Sigmoid colon (tissue), 7 donors: Measurements from ENCODE around the gene TEC. TPM values are rescaled to one million over a fixed set of nuclear protein-coding genes. Genes with fewer than 3 reads are reported as not detected.

Experiments used
- DNase-seq: peaks from one replicate; pipeline ENCODE4 v3.0.0-alpha.2; 2019
- H3K27ac ChIP-seq, 4 donors: fragments of 200-600 bp; sonication (generic); one replicate each; pipeline ENCODE4 v1.5.1; 2016 to 2019; ENCODE audit warnings: mild to moderate bottlenecking in 1 of 4
- H3K27me3 ChIP-seq, 3 donors: fragments of 200-600 bp; sonication (generic); one replicate each; pipeline ENCODE4 v1.5.1; 2019; ENCODE audit warnings: mild to moderate bottlenecking in 1 of 3
- H3K36me3 ChIP-seq, 4 donors: fragments of 200-600 bp; sonication (generic); one replicate each; pipeline ENCODE4 v1.5.1; 2016 to 2019
- H3K4me1 ChIP-seq, 4 donors: fragments of 200-600 bp; sonication (generic); one replicate each; pipeline ENCODE4 v1.5.1; 2017 to 2019
- H3K4me3 ChIP-seq, 4 donors: fragments of 200-600 bp; sonication (generic); one replicate each; pipeline ENCODE4 v1.5.1; 2017 to 2019; ENCODE audit warnings: mild to moderate bottlenecking in 2 of 4, moderate library complexity in 1 of 4
- H3K9me3 ChIP-seq, 4 donors: fragments of 200-600 bp in 3 of 4; sonication (generic) in 3 of 4; one replicate each; pipeline versions ENCODE4 v1.5.1 to v1.6.1; 2013 to 2019
- EP300 ChIP-seq, 4 donors: sonication (generic); formaldehyde crosslinking; IDR thresholded peaks; one replicate each; pipeline ENCODE4 v1.6.1; 2017; ENCODE audit warnings: antibody characterized with exemption in 4 of 4
- POLR2A ChIP-seq, 2 donors: fragments of 450-650 bp; IDR thresholded peaks; one replicate each; pipeline ENCODE4 v1.6.1; 2016; ENCODE audit warnings: antibody characterized with exemption in 2 of 2, mild to moderate bottlenecking in 2 of 2, moderate library complexity in 2 of 2
- POLR2AphosphoS5 ChIP-seq, 4 donors: sonication (generic); formaldehyde crosslinking; IDR thresholded peaks; one replicate each; pipeline ENCODE4 v1.6.1; 2017; ENCODE audit warnings: antibody characterized with exemption in 4 of 4
- WGBS, 2 donors: extraction: QIAGEN DNeasy Blood & Tissue Kit; methylation state at CpG; one replicate each; pipeline ENCODE4 v1.1.7; 2013; 5-methylcytosine and 5-hydroxymethylcytosine counted together
- intact Hi-C: fragments of 100-400 bp; cut with DNase I; formaldehyde crosslinking; loops from one replicate; pipeline ENCODE4 v1.15.1; 2023
- polyA plus RNA-seq, 3 donors: library from polyadenylated mRNA; stranded (reverse); fragments of 200-250 nt; gene quantifications; one replicate each; pipeline ENCODE4 v1.2.3, GENCODE V29; 2013
- total RNA-seq, 4 donors: library from RNA; depleted of rRNA; stranded (reverse); fragments of >200 nt; gene quantifications; one replicate each; pipeline ENCODE4 v1.1.0, GENCODE V29; 2016
- TF ChIP-seq, protein P1 (sequence below), 4 experiments: fragments of 450-650 bp in 3 of 4; fragments of 200-600 bp in 1 of 4; IDR thresholded peaks; one replicate each; pipeline ENCODE4 v1.5.1; 2016 to 2019; ENCODE audit warnings: antibody characterized with exemption in 4 of 4, mild to moderate bottlenecking in 3 of 4, moderate library complexity in 2 of 4
- donor health status: healthy with polysubstance abuse.
- donor health status: Bipolar disorder and iron deficiency.
- donor health status: healthy.

The TEC gene
- total and polyA plus RNA-seq, 7 donors, result 1.1 to 5.3 (median 2.0) TPM

- H3K4me1 ChIP-seq, result peaks cover 0 to 8% (median 0%) of the 10 kb centered on the region in 4 donors
- intact Hi-C loops, result no loop called here
- no peaks in the 10 kb centered on the region for H3K9me3 ChIP-seq
- DNase-seq, result no peak
- H3K36me3 ChIP-seq, result no peaks in the 10 kb centered on the region
- 74 to 85% methylated on average over 2 of the region's 2 CpGs for WGBS, 2 donors
- no peak overlapping the region for H3K27ac ChIP-seq
- no peaks in the 10 kb centered on the region for H3K27me3 ChIP-seq
- no peak overlapping the region for H3K4me3 ChIP-seq
- TF ChIP-seq EP300 (IDR thresholded peaks at IDR 0.05) (no peak), POLR2A (IDR thresholded peaks at IDR 0.05) (no peak), POLR2AphosphoS5 (IDR thresholded peaks at IDR 0.05) (no peak)
- TF ChIP-seq, protein P1, sequence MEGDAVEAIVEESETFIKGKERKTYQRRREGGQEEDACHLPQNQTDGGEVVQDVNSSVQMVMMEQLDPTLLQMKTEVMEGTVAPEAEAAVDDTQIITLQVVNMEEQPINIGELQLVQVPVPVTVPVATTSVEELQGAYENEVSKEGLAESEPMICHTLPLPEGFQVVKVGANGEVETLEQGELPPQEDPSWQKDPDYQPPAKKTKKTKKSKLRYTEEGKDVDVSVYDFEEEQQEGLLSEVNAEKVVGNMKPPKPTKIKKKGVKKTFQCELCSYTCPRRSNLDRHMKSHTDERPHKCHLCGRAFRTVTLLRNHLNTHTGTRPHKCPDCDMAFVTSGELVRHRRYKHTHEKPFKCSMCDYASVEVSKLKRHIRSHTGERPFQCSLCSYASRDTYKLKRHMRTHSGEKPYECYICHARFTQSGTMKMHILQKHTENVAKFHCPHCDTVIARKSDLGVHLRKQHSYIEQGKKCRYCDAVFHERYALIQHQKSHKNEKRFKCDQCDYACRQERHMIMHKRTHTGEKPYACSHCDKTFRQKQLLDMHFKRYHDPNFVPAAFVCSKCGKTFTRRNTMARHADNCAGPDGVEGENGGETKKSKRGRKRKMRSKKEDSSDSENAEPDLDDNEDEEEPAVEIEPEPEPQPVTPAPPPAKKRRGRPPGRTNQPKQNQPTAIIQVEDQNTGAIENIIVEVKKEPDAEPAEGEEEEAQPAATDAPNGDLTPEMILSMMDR (IDR thresholded peaks at IDR 0.05), result no peak
Measured at GRCh38 chr4:48124870-48125269, 144.8 kb downstream of the TEC start.

DNA sequence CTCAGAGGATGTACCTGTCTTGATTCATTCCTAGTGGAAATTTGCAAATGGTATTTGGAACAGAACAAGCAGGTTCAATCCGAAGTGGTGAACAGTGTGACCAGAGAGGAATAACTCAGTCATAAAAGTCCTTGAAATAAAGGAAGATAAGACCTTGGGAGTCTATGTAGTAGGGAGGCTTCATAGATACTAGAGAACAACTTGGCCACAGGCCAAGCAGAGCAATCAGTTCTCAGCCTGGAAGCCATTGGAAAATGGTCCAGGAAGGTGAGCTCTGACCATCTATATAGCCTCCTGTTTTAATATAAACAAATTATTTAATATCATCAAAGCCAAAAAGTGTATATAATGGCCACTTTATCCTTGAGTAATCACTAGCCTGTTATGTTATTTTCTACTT is 146.9 kb downstream of the TEC start:
- no peaks in the 10 kb centered on the region for H3K36me3 ChIP-seq

GRCh38 chr4:48121180-48121579 is 148.5 kb downstream of the TEC start:
- no peak overlapping the region for H3K27ac ChIP-seq
- 90 to 93% methylated on average over 2 of the region's 2 CpGs for WGBS, 2 donors
- TF ChIP-seq, protein P1 (IDR thresholded peaks at IDR 0.05), result no peak
- TF ChIP-seq POLR2A (IDR thresholded peaks at IDR 0.05), result no peak
- TF ChIP-seq POLR2AphosphoS5 (IDR thresholded peaks at IDR 0.05), result no peak
- TF ChIP-seq EP300 (IDR thresholded peaks at IDR 0.05), result no peak
- DNase-seq, result no peak
- H3K27me3 ChIP-seq, result no peaks in the 10 kb centered on the region
- no peak overlapping the region for H3K4me3 ChIP-seq
- H3K4me1 ChIP-seq, result no peaks in the 10 kb centered on the region
- intact Hi-C loops, result no loop called here
- no peaks in the 10 kb centered on the region for H3K9me3 ChIP-seq
- no peaks in the 10 kb centered on the region for H3K36me3 ChIP-seq

More for the DNA sequence above, 146.9 kb downstream of the TEC start:
- WGBS, 2 donors, result 29 to 73% methylated on average over 1 of the region's 1 CpG
- Histone ChIP-seq H3K4me1 (peaks cover 0 to 2% (median 0%) of the 10 kb centered on the region in 4 donors), H3K4me3 (no peak overlapping the region), H3K27ac (no peak overlapping the region), H3K27me3 (no peaks in the 10 kb centered on the region), H3K9me3 (no peaks in the 10 kb centered on the region)
- intact Hi-C loops, result no loop called here
- DNase-seq, result no peak
- TF ChIP-seq EP300 (IDR thresholded peaks at IDR 0.05) (no peak), POLR2AphosphoS5 (IDR thresholded peaks at IDR 0.05) (no peak), POLR2A (IDR thresholded peaks at IDR 0.05) (no peak)
- TF ChIP-seq, protein P1 (IDR thresholded peaks at IDR 0.05), result no peak

- Histone ChIP-seq H3K27me3 (no peaks in the 10 kb centered on the region), H3K36me3 (no peaks in the 10 kb centered on the region), H3K27ac (no peak overlapping the region), H3K4me3 (no peak overlapping the region), H3K9me3 (no peaks in the 10 kb centered on the region), H3K4me1 (no peaks in the 10 kb centered on the region)
- 90 to 92% methylated on average over 13 of the region's 13 CpGs for WGBS, 2 donors
- TF ChIP-seq POLR2AphosphoS5 (IDR thresholded peaks at IDR 0.05) (no peak), POLR2A (IDR thresholded peaks at IDR 0.05) (no peak), EP300 (IDR thresholded peaks at IDR 0.05) (no peak)
- TF ChIP-seq, protein P1 (IDR thresholded peaks at IDR 0.05), result no peak
- DNase-seq, result no peak
- intact Hi-C loops, result no loop called here
Measured at GRCh38 chr4:48120132-48120531, 149.5 kb downstream of the TEC start.

- intact Hi-C loops, result no loop called here
Measured at GRCh38 chr4:48119646-48120045, 150.0 kb downstream of the TEC start.

More at GRCh38 chr4:48119646-48120045, 150.0 kb downstream of the TEC start:
- no peaks in the 10 kb centered on the region for H3K9me3 ChIP-seq
- no peak for DNase-seq
- H3K27ac ChIP-seq, result no peak overlapping the region
- H3K4me3 ChIP-seq, result no peak overlapping the region
- TF ChIP-seq POLR2A (IDR thresholded peaks at IDR 0.05), result no peak
- TF ChIP-seq, protein P1 (IDR thresholded peaks at IDR 0.05), result no peak
- TF ChIP-seq EP300 (IDR thresholded peaks at IDR 0.05), result no peak
- TF ChIP-seq POLR2AphosphoS5 (IDR thresholded peaks at IDR 0.05), result no peak
- H3K27me3 ChIP-seq, result no peaks in the 10 kb centered on the region
- H3K4me1 ChIP-seq, result no peaks in the 10 kb centered on the region
- H3K36me3 ChIP-seq, result no peaks in the 10 kb centered on the region
